Activated CD8-positive, alpha-beta T cell treated with anti-CD3 and anti-CD28 coated beads, Interleukin-2, amount 10 ng/mL, durations not matched to agents 7 days and 5 days (primary cell): ENCODE results near the gene IQCE. TPM values are rescaled to one million over a fixed set of nuclear protein-coding genes. Genes with fewer than 3 reads are reported as not detected.
A peak's percentile ranks its signal among the peaks of the same experiment; 100 is the strongest.
"Not testable (repeated sequence)": the region's sequence is repeated elsewhere in the genome, so short reads cannot be mapped to it uniquely, and the experiment has no call there.

ENCODE experiments used
- ATAC-seq: fragments of 150-1000 bp; cut with Tn5 transposase; one replicate; pipeline ENCODE4 v1.10.0; 2021; ENCODE audit warnings: moderate library complexity
- CTCF ChIA-PET: fragments of 350-600 bp; sonication (Branson Sonifier 250); formaldehyde crosslinking; loops from one replicate; lab custom pipeline; 2021; ENCODE audit warnings: antibody characterized with exemption; lab: Charles Lee
- POLR2A ChIA-PET: fragments of 350-600 bp; sonication (Branson Sonifier 250); formaldehyde crosslinking; loops from one replicate; lab custom pipeline; 2021; ENCODE audit warnings: antibody characterized with exemption; lab: Charles Lee
- DNase-seq: peaks from one replicate; pipeline ENCODE4 v3.0.0-alpha.2; 2020
- H3K27ac Mint-ChIP-seq: one replicate; pipeline ENCODE4 v1.8.0; 2021; ENCODE audit warnings: mild to moderate bottlenecking, mixed read lengths
- H3K27me3 Mint-ChIP-seq: one replicate; pipeline ENCODE4 v1.8.0; 2021; ENCODE audit warnings: low read depth, mixed read lengths
- H3K36me3 Mint-ChIP-seq: one replicate; pipeline ENCODE4 v1.8.0; 2021; ENCODE audit warnings: low read depth, mixed read lengths
- H3K4me1 Mint-ChIP-seq: one replicate; pipeline ENCODE4 v1.8.0; 2021; ENCODE audit warnings: low read depth, mixed read lengths
- H3K4me3 Mint-ChIP-seq: one replicate; pipeline ENCODE4 v1.8.0; 2021; ENCODE audit warnings: mild to moderate bottlenecking, mixed read lengths
- H3K9me3 Mint-ChIP-seq: one replicate; pipeline ENCODE4 v1.8.0; 2022; ENCODE audit warnings: mixed read lengths; ENCODE audit not compliant: insufficient read depth
- total RNA-seq, 2 experiments: library from RNA; stranded (reverse); gene quantifications; one replicate each; pipeline ENCODE4 v1.2.3, GENCODE V29; 2021

IQCE gene
- total RNA-seq, 2 experiments from 2014 or later: 11.6 to 12.4 TPM

- ATAC-seq (peak; percentile 34), DNase-seq (peak; percentile 69)
- H3K4me1 Mint-ChIP-seq: peaks cover 64% of the 10 kb centered on the region
- H3K36me3 Mint-ChIP-seq: peaks cover 44% of the 10 kb centered on the region
- CTCF ChIA-PET: interaction anchor here (1.0 kb wide), 1 partner anchor 24 kb away, joined by 3 read pairs; no protein-coding TSS in a partner anchor
- POLR2A ChIA-PET: interaction anchor here (0.8 to 1.9 kb wide), 4 partner anchors 8 to 20 kb away, joined by 4 to 13 read pairs (median 10); no protein-coding TSS in a partner anchor
- H3K27me3 Mint-ChIP-seq: no peaks in the 10 kb centered on the region
- peak overlapping the region; percentile 68 for H3K4me3 Mint-ChIP-seq
- H3K27ac Mint-ChIP-seq: peak overlapping the region; percentile 90
- H3K9me3 Mint-ChIP-seq: no peaks in the 10 kb centered on the region
Observed at GRCh38 chr7:2529161-2530070, 29.4 kb upstream of the IQCE start.

GRCh38 chr7:2530071-2530987, 28.4 kb upstream of the IQCE start:
- peak overlapping the region; percentile 90 for H3K27ac Mint-ChIP-seq
- peak; percentile 88 for DNase-seq
- H3K27me3 Mint-ChIP-seq: no peaks in the 10 kb centered on the region
- POLR2A ChIA-PET: interaction anchor here (0.6 to 1.9 kb wide), 4 partner anchors 9 to 25 kb away, joined by 3 to 13 read pairs (median 10); no protein-coding TSS in a partner anchor
- peak; percentile 68 for ATAC-seq
- peak overlapping the region; percentile 68 for H3K4me3 Mint-ChIP-seq
- peaks cover 44% of the 10 kb centered on the region for H3K36me3 Mint-ChIP-seq
- peaks cover 63% of the 10 kb centered on the region for H3K4me1 Mint-ChIP-seq
- H3K9me3 Mint-ChIP-seq: no peaks in the 10 kb centered on the region
- CTCF ChIA-PET: interaction anchor here (0.9 to 1.0 kb wide), 2 partner anchors 24 to 80 kb away, joined by 3 to 4 read pairs; no protein-coding TSS in a partner anchor

- not testable (repeated sequence) for DNase-seq, ATAC-seq, H3K27me3 Mint-ChIP-seq, H3K9me3 Mint-ChIP-seq
- Mint-ChIP-seq H3K27ac (peak overlapping the region; percentile 90), H3K36me3 (peaks cover 37% of the 10 kb centered on the region), H3K4me1 (peaks cover 58% of the 10 kb centered on the region), H3K4me3 (peak overlapping the region; percentile 68)
- POLR2A ChIA-PET: interaction anchor here (0.6 to 1.9 kb wide), 2 partner anchors 10 to 25 kb away, joined by 3 to 13 read pairs; no protein-coding TSS in a partner anchor
- CTCF ChIA-PET: interaction anchor here (0.9 kb wide), 1 partner anchor 80 kb away, joined by 4 read pairs; no protein-coding TSS in a partner anchor
Observed at GRCh38 chr7:2530994-2531795, 27.6 kb upstream of the IQCE start.

GRCh38 chr7:2531796-2532110, 27.0 kb upstream of the IQCE start:
- H3K27me3 Mint-ChIP-seq, CTCF ChIA-PET, DNase-seq, POLR2A ChIA-PET, ATAC-seq, H3K9me3 Mint-ChIP-seq, H3K4me3 Mint-ChIP-seq, H3K27ac Mint-ChIP-seq: not testable (repeated sequence)
- Mint-ChIP-seq H3K4me1 (peaks cover 52% of the 10 kb centered on the region), H3K36me3 (peaks cover 31% of the 10 kb centered on the region)

- ATAC-seq, POLR2A ChIA-PET, H3K4me3 Mint-ChIP-seq, CTCF ChIA-PET, DNase-seq, H3K27me3 Mint-ChIP-seq, H3K9me3 Mint-ChIP-seq: not testable (repeated sequence)
- H3K36me3 Mint-ChIP-seq: peaks cover 28% of the 10 kb centered on the region
- H3K4me1 Mint-ChIP-seq: peaks cover 47% of the 10 kb centered on the region
- H3K27ac Mint-ChIP-seq: peak overlapping the region; percentile 44
Observed at GRCh38 chr7:2532199-2532772, 26.5 kb upstream of the IQCE start.

- ATAC-seq, CTCF ChIA-PET, DNase-seq, H3K27me3 Mint-ChIP-seq, POLR2A ChIA-PET, H3K4me3 Mint-ChIP-seq, H3K27ac Mint-ChIP-seq, H3K9me3 Mint-ChIP-seq: not testable (repeated sequence)
- Mint-ChIP-seq H3K36me3 (peaks cover 24% of the 10 kb centered on the region), H3K4me1 (peaks cover 42% of the 10 kb centered on the region)
Observed at GRCh38 chr7:2532816-2533215, 26.0 kb upstream of the IQCE start.

GRCh38 chr7:2533566-2533965, 25.2 kb upstream of the IQCE start:
- Mint-ChIP-seq H3K36me3 (peaks cover 18% of the 10 kb centered on the region), H3K4me1 (peaks cover 34% of the 10 kb centered on the region)
- POLR2A ChIA-PET, H3K9me3 Mint-ChIP-seq, CTCF ChIA-PET, H3K4me3 Mint-ChIP-seq, H3K27ac Mint-ChIP-seq, ATAC-seq, DNase-seq, H3K27me3 Mint-ChIP-seq: not testable (repeated sequence)

- H3K9me3 Mint-ChIP-seq, H3K27me3 Mint-ChIP-seq, H3K4me3 Mint-ChIP-seq, DNase-seq, POLR2A ChIA-PET, ATAC-seq, CTCF ChIA-PET, H3K27ac Mint-ChIP-seq: not testable (repeated sequence)
- Mint-ChIP-seq H3K36me3 (peaks cover 16% of the 10 kb centered on the region), H3K4me1 (peaks cover 28% of the 10 kb centered on the region)
Observed at GRCh38 chr7:2534214-2534613, 24.6 kb upstream of the IQCE start.

GRCh38 chr7:2535872-2536627, 22.7 kb upstream of the IQCE start:
- DNase-seq, H3K4me3 Mint-ChIP-seq, ATAC-seq, H3K27ac Mint-ChIP-seq, CTCF ChIA-PET, POLR2A ChIA-PET, H3K9me3 Mint-ChIP-seq, H3K27me3 Mint-ChIP-seq: not testable (repeated sequence)
- Mint-ChIP-seq H3K36me3 (peaks cover 10% of the 10 kb centered on the region), H3K4me1 (peaks cover 11% of the 10 kb centered on the region)
